Skeletal muscle satellite cell (primary cell): ENCODE measurements around the gene ITPR2.

ENCODE experiments used
- H3K27me3 ChIP-seq: 2 replicates; pipeline ENCODE4 v1.7.0; 2013; ENCODE audit warnings: low read length; ENCODE audit not compliant: control insufficient read depth, insufficient read depth
- H3K36me3 ChIP-seq: 2 replicates; pipeline ENCODE4 v1.7.0; 2013; ENCODE audit warnings: mild to moderate bottlenecking, control low read depth, low read length; ENCODE audit not compliant: insufficient read depth
- H3K4me1 ChIP-seq: 2 replicates; pipeline ENCODE4 v1.7.0; 2013; ENCODE audit warnings: low read length; ENCODE audit not compliant: control insufficient read depth, insufficient read depth
- H3K4me2 ChIP-seq: 2 replicates; pipeline ENCODE4 v1.7.0; 2013; ENCODE audit warnings: mild to moderate bottlenecking, low read length
- H3K4me3 ChIP-seq: 2 replicates; pipeline ENCODE4 v1.7.0; 2013; ENCODE audit warnings: low read length
- H3K9ac ChIP-seq: 2 replicates; pipeline ENCODE4 v1.7.0; 2013; ENCODE audit warnings: mild to moderate bottlenecking, low read depth, low read length, moderate library complexity
- H3K9me3 ChIP-seq: replicated peaks from 2 replicates; pipeline ENCODE4 v1.7.0; 2013; ENCODE audit warnings: mild to moderate bottlenecking, control low read depth, low read length

ITPR2 gene

DNA sequence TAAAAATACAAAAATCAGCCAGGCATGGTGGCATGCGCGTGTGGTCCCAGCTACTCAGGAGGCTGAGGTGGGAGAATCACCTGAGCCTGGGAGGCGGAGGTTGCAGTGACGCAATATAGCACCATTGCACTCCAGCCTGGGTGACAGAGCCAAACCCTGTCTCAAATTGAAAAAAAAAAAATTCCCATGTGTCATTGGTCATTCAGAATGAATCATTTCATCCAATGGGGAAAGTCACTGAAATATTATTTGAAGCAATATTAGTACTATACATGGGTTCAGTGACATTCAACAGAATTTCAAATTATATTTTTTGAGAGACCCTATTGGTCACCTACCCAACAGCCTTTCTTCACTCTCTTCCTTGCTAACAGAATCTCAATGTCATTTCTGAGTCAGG, 276.1 kb downstream of the ITPR2 start:
- Histone ChIP-seq H3K9ac (no peak overlapping the region), H3K4me3 (no peak overlapping the region), H3K4me1 (no peaks in the 10 kb centered on the region), H3K9me3 (no peaks in the 10 kb centered on the region), H3K36me3 (no peaks in the 10 kb centered on the region), H3K4me2 (no peak overlapping the region), H3K27me3 (no peaks in the 10 kb centered on the region)

DNA sequence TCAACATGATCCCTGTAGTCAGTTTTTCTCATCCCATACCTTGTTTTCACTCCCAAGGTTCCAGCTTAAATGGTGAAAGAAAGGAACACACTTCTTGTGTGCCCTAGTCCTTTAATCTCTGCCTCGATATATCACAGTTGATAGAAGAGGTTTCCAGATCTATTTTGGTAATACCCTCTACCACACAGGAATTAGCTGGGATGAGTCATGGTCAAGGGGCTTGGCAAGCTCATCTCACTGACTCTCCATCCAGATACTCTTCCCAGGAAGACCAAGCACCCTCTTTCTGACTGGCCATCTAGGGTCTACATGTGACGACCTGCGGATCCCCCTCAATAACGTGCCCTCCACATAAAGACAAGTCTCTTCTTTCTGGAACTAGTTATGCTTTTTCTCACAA, 277.9 kb downstream of the ITPR2 start:
- H3K4me1 ChIP-seq = no peaks in the 10 kb centered on the region

DNA sequence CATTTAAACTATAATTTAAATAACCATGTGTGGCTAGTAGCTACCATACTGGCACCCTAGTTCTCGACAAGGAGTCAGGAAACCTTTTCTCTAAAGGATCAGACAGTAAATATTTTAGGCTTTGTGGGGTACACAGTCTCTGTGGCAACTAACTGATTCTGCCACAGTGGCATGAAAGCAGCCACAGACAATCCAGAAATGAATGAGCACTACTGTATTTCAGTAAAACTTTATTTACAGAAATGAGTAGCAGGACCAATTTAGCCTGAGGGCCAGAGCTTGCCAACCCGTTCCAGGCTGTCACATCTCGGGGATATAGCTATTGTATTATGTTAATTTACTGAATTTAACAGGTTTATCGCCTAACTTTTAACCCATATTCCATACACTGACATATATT, 278.7 kb downstream of the ITPR2 start:
- H3K4me3 ChIP-seq = no peak overlapping the region
- H3K4me2 ChIP-seq = no peak overlapping the region
- no peaks in the 10 kb centered on the region for H3K4me1 ChIP-seq
- no peaks in the 10 kb centered on the region for H3K27me3 ChIP-seq
- no peaks in the 10 kb centered on the region for H3K36me3 ChIP-seq
- H3K9me3 ChIP-seq = no peaks in the 10 kb centered on the region
- no peak overlapping the region for H3K9ac ChIP-seq

More for the DNA sequence above, 277.9 kb downstream of the ITPR2 start:
- no peaks in the 10 kb centered on the region for H3K27me3 ChIP-seq
- H3K4me3 ChIP-seq = no peak overlapping the region
- H3K9me3 ChIP-seq = no peaks in the 10 kb centered on the region
- H3K4me2 ChIP-seq = no peak overlapping the region
- no peaks in the 10 kb centered on the region for H3K36me3 ChIP-seq
- H3K9ac ChIP-seq = no peak overlapping the region

GRCh38 chr12:26551385-26551784, 281.6 kb downstream of the ITPR2 start:
- H3K9me3 ChIP-seq = no peaks in the 10 kb centered on the region
- no peak overlapping the region for H3K4me2 ChIP-seq
- no peaks in the 10 kb centered on the region for H3K27me3 ChIP-seq
- no peaks in the 10 kb centered on the region for H3K4me1 ChIP-seq
- H3K4me3 ChIP-seq = no peak overlapping the region
- H3K9ac ChIP-seq = no peak overlapping the region
- no peaks in the 10 kb centered on the region for H3K36me3 ChIP-seq

DNA sequence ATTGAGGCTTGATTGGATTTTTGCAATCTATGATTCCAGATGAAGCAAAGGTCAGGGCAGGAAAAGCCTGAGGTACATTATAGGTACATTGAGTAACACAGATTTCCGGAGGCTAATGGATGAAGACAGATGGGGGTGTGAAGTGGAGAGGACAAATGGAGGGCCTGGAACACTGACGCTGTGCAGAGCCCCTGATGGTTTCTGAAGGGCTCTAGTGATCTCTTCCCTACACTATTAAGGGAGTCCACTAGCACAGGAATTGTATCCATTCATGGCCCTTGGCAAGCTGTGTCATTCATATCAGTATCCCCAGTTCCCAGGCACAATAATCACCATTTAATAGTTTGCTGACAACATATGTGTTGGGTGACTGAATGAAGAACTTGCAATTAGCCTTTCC, 284.8 kb downstream of the ITPR2 start:
- H3K9me3 ChIP-seq = no peaks in the 10 kb centered on the region
- no peaks in the 10 kb centered on the region for H3K4me1 ChIP-seq
- no peaks in the 10 kb centered on the region for H3K27me3 ChIP-seq
- no peak overlapping the region for H3K4me2 ChIP-seq
- no peaks in the 10 kb centered on the region for H3K36me3 ChIP-seq
- H3K9ac ChIP-seq = no peak overlapping the region
- H3K4me3 ChIP-seq = no peak overlapping the region

DNA sequence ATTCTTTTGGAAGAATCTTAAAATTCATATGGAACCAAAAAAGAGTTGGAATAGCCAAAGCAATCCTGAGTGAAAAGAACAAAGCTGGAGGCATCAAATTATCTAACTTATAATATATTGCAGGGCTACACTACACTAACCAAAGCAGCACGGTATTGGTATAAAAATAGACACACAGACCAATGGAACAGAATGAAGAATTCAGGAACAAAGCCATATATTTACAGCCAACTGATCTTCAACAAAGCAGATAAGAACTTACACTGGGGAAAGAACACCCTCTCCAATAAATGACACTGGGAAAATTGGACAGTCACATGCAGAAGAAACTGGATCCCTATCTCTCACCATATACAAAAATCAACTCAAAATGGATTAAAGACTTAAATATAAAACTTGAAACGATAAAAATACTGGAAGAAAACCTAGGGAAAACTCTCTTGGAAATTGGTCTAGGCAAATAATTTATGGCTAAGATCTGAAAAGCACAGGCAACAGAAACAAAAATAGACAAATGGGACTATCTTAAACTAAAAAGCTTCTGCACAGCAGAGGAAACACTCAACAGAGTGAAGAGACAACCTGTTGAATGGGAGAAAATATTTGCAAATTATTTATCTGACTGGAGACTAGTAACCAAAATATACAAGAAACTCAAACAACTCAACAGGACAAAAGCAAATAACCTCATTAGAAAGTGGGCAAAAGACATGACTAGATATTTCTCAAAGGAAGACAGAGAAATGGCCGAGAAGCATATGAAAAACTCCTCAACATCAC, 286.3 kb downstream of the ITPR2 start:
- no peaks in the 10 kb centered on the region for H3K36me3 ChIP-seq
- no peak overlapping the region for H3K4me3 ChIP-seq
- no peak overlapping the region for H3K4me2 ChIP-seq
- H3K9me3 ChIP-seq = no peaks in the 10 kb centered on the region
- H3K27me3 ChIP-seq = no peaks in the 10 kb centered on the region
- H3K9ac ChIP-seq = no peak overlapping the region
- H3K4me1 ChIP-seq = no peaks in the 10 kb centered on the region

GRCh38 chr12:26539131-26539530, 293.9 kb downstream of the ITPR2 start:
- Histone ChIP-seq H3K9ac (no peak overlapping the region), H3K9me3 (no peaks in the 10 kb centered on the region), H3K36me3 (no peaks in the 10 kb centered on the region), H3K4me3 (no peak overlapping the region), H3K4me2 (no peak overlapping the region), H3K4me1 (no peaks in the 10 kb centered on the region), H3K27me3 (no peaks in the 10 kb centered on the region)

- H3K36me3 ChIP-seq = no peaks in the 10 kb centered on the region
- no peak overlapping the region for H3K4me2 ChIP-seq
- no peaks in the 10 kb centered on the region for H3K27me3 ChIP-seq
- H3K9me3 ChIP-seq = no peaks in the 10 kb centered on the region
- H3K9ac ChIP-seq = no peak overlapping the region
- no peaks in the 10 kb centered on the region for H3K4me1 ChIP-seq
- H3K4me3 ChIP-seq = no peak overlapping the region
Observed at GRCh38 chr12:26537651-26538050, 295.3 kb downstream of the ITPR2 start.

DNA sequence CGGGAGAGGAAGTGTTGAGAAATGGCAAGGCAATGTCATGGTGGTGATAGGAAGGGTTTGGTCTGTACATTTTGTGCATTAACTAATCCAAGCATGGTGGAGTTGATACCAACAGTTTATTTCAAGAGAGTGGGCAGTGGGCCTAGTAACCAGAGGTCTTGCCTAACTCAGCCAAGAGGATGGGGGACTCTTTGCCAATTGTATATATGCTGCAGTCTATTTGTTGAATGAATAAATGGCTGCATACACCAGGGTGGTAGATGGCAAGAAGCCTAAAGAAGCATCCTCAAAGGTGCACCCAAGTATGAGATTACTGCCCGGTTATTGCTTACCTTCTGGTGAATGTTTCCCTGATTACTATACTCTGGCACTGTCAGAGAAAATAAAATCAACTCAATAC, 295.9 kb downstream of the ITPR2 start:
- no peaks in the 10 kb centered on the region for H3K36me3 ChIP-seq
- no peak overlapping the region for H3K4me2 ChIP-seq
- no peak overlapping the region for H3K4me3 ChIP-seq
- H3K27me3 ChIP-seq = no peaks in the 10 kb centered on the region
- H3K9me3 ChIP-seq = no peaks in the 10 kb centered on the region
- H3K4me1 ChIP-seq = no peaks in the 10 kb centered on the region
- no peak overlapping the region for H3K9ac ChIP-seq

- Histone ChIP-seq H3K27me3 (no peaks in the 10 kb centered on the region), H3K4me1 (no peaks in the 10 kb centered on the region), H3K9me3 (no peaks in the 10 kb centered on the region), H3K4me2 (no peak overlapping the region), H3K36me3 (no peaks in the 10 kb centered on the region), H3K4me3 (no peak overlapping the region), H3K9ac (no peak overlapping the region)
Observed at GRCh38 chr12:26535826-26536225, 297.2 kb downstream of the ITPR2 start.

DNA sequence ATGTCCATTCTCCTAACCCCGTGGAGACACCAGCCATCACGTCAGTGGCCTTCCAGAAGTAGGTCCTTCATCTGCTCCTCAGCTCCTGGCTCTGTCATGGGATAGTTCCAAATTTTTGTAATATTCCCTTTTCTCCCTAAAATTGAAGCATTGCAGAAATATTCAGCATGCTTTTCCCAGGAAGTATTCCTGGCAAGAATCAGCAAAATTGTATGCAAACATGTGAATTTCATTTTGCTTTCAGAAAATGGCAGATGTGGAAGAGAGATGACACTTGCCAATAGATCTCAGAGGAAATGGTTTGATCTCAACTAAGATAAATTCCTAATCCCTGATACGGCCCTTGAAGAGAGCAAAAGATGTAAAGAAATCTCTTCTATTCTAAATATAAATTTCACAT, 298.9 kb downstream of the ITPR2 start:
- no peaks in the 10 kb centered on the region for H3K4me1 ChIP-seq

GRCh38 chr12:26533211-26533610, 299.8 kb downstream of the ITPR2 start:
- Histone ChIP-seq H3K9ac (no peak overlapping the region), H3K4me2 (no peak overlapping the region), H3K9me3 (no peaks in the 10 kb centered on the region)

More for the DNA sequence above, 298.9 kb downstream of the ITPR2 start:
- H3K36me3 ChIP-seq = no peaks in the 10 kb centered on the region
- no peak overlapping the region for H3K9ac ChIP-seq
- no peak overlapping the region for H3K4me3 ChIP-seq
- no peaks in the 10 kb centered on the region for H3K9me3 ChIP-seq
- no peaks in the 10 kb centered on the region for H3K27me3 ChIP-seq
- no peak overlapping the region for H3K4me2 ChIP-seq

More at GRCh38 chr12:26533211-26533610, 299.8 kb downstream of the ITPR2 start:
- Histone ChIP-seq H3K36me3 (no peaks in the 10 kb centered on the region), H3K27me3 (no peaks in the 10 kb centered on the region), H3K4me1 (no peaks in the 10 kb centered on the region), H3K4me3 (no peak overlapping the region)
